Muscle of leg (tissue), 11 donors: Measurements from ENCODE around the gene AMIGO2. TPM values are rescaled to one million over a fixed set of nuclear protein-coding genes. Genes with fewer than 3 reads are reported as not detected.

Source experiments
- DNase-seq: peaks from one replicate; pipeline ENCODE4 v3.0.0; 2013
- H3K27ac ChIP-seq: one replicate; pipeline ENCODE4 v1.5.1; 2013; ENCODE audit warnings: mild to moderate bottlenecking, low read length, control low read depth
- H3K27me3 ChIP-seq: one replicate; pipeline ENCODE4 v1.6.1; 2013; ENCODE audit warnings: low read length; ENCODE audit not compliant: control insufficient read depth, insufficient read depth
- H3K36me3 ChIP-seq: one replicate; pipeline ENCODE4 v1.6.1; 2013; ENCODE audit warnings: low read length; ENCODE audit not compliant: control insufficient read depth, insufficient read depth
- H3K4me1 ChIP-seq: one replicate; pipeline ENCODE4 v1.6.1; 2013; ENCODE audit warnings: low read length; ENCODE audit not compliant: control insufficient read depth, insufficient read depth
- H3K4me3 ChIP-seq: one replicate; pipeline ENCODE4 v1.5.1; 2013; ENCODE audit warnings: low read length, control low read depth
- H3K9me3 ChIP-seq: replicated peaks from 2 replicates; pipeline ENCODE4 v1.6.1; 2013; ENCODE audit warnings: low read depth, low read length; ENCODE audit not compliant: control insufficient read depth
- WGBS: methylation state at CpG from one replicate; pipeline ENCODE4 v1.1.5; 2013; ENCODE audit warnings: missing lambda C conversion rate; ENCODE audit not compliant: insufficient coverage; 5-methylcytosine and 5-hydroxymethylcytosine counted together
- polyA plus RNA-seq, 8 donors: library from polyadenylated mRNA; unstranded; fragments of 120-200 nt; gene quantifications; one replicate each; pipeline versions ENCODE4 v1.2.1 to v1.2.3, GENCODE V29; 2013; ENCODE audit warnings: inconsistent platforms in 1 of 8, low replicate concordance in 1 of 8; ENCODE audit not compliant: insufficient read length in 8 of 8, insufficient read depth in 1 of 8
- total RNA-seq: library from RNA; stranded (reverse); fragments of 120-200 nt; gene quantifications from one replicate; pipeline ENCODE4 v1.2.4, GENCODE V29; 2013

AMIGO2 gene
- total and polyA plus RNA-seq, 9 donors = 1.3 to 3.5 (median 1.9) TPM

DNA sequence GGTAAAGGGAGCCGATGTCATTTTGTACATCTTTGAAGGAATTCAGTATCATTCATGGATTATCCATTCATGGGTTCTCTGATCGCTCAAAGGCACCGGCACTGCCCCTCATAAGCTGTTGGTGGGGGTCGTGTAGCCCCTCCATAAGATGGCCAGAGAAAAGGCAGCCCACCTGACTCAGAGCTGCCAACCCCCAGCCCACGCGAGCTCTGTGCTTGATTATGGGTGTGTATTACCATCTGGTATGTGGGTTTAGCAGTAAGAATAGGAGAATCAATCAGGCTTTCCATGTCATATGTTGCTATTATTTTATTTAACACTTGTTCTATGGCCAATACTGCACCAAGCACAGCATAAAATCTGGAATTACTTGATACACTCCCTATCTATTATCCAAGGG is 32.1 kb upstream of the AMIGO2 start:
- no peak overlapping the region for H3K27ac ChIP-seq
- H3K4me3 ChIP-seq = no peak overlapping the region
- no peaks in the 10 kb centered on the region for H3K9me3 ChIP-seq
- no peaks in the 10 kb centered on the region for H3K36me3 ChIP-seq
- no peaks in the 10 kb centered on the region for H3K27me3 ChIP-seq
- no peak for DNase-seq
- H3K4me1 ChIP-seq = no peaks in the 10 kb centered on the region
- WGBS = 83% methylated on average over 2 of the region's 6 CpGs

DNA sequence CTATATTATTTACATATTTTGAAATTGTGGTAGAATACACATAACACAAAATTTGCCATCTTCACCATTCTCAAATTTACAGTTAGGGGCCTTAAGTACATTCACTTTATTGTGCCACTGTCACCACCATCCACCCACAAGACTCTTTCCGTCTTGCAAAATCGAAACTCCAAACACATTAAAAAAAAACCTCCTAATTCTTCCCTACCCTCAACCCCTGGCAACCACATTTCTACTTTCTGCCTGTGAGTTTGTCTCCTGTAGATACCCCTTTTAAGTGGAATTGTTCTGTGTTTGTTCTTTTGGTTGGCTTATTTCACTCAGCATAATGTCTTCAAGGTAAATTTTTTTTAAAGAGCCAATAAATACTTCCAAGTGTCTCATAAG is 31.6 kb upstream of the AMIGO2 start:
- H3K36me3 ChIP-seq = no peaks in the 10 kb centered on the region
- no peaks in the 10 kb centered on the region for H3K27me3 ChIP-seq
- H3K9me3 ChIP-seq = no peaks in the 10 kb centered on the region
- no peak for DNase-seq
- no peak overlapping the region for H3K27ac ChIP-seq
- no peak overlapping the region for H3K4me3 ChIP-seq
- 100% methylated on average over 1 of the region's 2 CpGs for WGBS
- no peaks in the 10 kb centered on the region for H3K4me1 ChIP-seq

DNA sequence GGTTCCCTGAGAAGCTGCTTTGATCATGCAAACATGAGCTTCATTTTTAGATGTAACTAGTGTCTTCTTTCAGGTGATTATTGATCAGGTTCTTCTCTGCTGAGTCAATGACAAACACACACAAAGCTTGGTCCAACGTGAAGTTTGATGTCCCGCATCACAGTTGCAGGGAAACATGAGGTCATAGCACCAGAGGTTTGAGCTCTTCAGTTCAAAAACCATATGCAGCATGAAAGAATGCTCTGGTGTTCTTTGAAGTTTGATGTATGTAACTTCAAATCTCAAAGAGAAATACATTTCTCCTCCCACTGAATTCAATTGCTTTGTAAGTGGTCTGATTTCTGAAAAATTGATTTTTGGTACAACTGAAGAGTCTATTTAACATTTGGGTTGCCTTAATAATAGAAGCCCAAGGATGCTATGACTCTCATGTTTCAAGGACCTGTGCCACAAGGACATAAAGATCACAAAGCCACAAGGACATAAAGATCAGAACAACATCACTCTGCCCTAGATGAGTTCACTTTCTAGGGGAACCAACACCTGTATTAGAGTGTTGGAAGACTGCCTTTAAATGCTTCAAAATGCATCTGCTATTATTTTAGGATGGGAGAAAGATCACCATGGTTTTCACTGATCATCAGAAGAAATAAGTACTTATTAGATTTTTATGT is 31.1 kb upstream of the AMIGO2 start:
- Histone ChIP-seq H3K4me3 (no peak overlapping the region), H3K36me3 (no peaks in the 10 kb centered on the region), H3K27ac (no peak overlapping the region), H3K9me3 (no peaks in the 10 kb centered on the region), H3K27me3 (no peaks in the 10 kb centered on the region), H3K4me1 (no peaks in the 10 kb centered on the region)
- no peak for DNase-seq
- WGBS = no CpG with 5 or more reads among the region's 2 CpGs

DNA sequence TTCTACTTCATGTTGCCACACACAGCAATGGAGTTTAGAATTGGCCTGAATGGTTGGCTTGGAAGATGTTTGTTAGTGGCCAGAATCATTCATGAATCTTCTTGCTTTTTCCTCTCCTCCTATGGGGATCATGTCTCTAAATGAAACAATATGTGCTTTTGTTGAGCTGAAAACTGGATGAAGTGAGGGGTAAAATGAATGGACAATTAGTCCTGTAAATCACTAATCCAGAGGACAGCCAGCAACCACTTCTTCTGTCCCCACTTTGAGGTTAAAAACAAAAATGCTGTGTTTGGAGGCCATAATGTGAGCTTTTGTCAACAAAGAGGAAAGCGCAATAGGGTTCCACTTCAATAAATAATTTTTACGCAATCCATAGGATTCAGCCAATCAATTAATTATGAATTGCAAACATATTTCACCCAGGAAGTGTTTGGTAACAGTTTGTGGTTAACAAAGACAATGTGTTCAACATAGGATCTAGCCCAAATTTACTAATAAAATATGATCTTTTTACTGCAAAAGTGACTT is 30.3 kb upstream of the AMIGO2 start:
- WGBS = no CpG with 5 or more reads among the region's 2 CpGs
- Histone ChIP-seq H3K9me3 (no peaks in the 10 kb centered on the region), H3K36me3 (no peaks in the 10 kb centered on the region), H3K27me3 (no peaks in the 10 kb centered on the region), H3K4me3 (no peak overlapping the region), H3K4me1 (no peaks in the 10 kb centered on the region), H3K27ac (no peak overlapping the region)
- no peak for DNase-seq

DNA sequence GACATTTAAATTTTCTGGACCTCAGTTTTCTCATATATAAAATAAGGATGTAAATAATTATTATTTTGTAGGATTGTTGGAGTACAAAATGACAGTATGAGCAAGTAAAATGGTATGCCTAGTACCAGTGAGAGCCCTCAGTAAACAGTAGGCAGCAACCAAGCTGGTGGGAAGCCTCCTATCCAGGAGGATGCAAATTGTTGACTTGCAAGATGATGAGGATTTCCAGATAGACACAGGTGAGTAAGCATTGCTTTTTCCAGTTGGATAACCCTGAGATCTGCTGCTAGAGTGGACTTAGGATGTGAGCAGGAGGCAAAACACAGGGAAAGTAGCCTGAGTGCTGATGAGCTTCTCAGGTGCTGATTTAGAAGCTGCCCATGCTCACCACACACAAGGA is 28.2 kb upstream of the AMIGO2 start:
- H3K36me3 ChIP-seq = no peaks in the 10 kb centered on the region
- H3K27ac ChIP-seq = no peak overlapping the region
- no peaks in the 10 kb centered on the region for H3K27me3 ChIP-seq
- no peak overlapping the region for H3K4me3 ChIP-seq
- H3K4me1 ChIP-seq = no peaks in the 10 kb centered on the region
- no peaks in the 10 kb centered on the region for H3K9me3 ChIP-seq
- DNase-seq = no peak

DNA sequence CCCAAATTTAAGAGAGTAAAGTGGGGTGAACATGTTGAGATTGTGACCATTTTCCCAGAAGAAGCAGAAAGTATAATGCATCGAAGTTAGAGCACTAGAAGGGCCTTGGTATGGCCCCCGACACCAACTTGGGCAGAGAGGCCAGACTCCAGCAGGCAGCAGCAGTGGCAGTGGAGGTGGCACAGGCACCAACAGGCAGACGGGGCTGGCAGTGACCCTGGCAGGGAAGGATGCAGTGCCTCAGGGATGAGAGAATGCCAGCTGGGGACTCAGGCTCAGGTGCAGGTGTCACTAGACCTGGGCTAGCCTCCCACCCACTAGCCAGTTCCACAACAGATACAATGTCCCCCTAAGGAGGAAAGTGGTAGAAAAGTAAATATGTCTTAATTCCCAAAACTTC is 27.7 kb upstream of the AMIGO2 start:
- WGBS = 95% methylated on average over 2 of the region's 3 CpGs
- H3K4me3 ChIP-seq = no peak overlapping the region
- no peaks in the 10 kb centered on the region for H3K36me3 ChIP-seq
- no peaks in the 10 kb centered on the region for H3K4me1 ChIP-seq
- no peaks in the 10 kb centered on the region for H3K27me3 ChIP-seq
- no peak overlapping the region for H3K27ac ChIP-seq
- no peak for DNase-seq
- H3K9me3 ChIP-seq = no peaks in the 10 kb centered on the region

DNA sequence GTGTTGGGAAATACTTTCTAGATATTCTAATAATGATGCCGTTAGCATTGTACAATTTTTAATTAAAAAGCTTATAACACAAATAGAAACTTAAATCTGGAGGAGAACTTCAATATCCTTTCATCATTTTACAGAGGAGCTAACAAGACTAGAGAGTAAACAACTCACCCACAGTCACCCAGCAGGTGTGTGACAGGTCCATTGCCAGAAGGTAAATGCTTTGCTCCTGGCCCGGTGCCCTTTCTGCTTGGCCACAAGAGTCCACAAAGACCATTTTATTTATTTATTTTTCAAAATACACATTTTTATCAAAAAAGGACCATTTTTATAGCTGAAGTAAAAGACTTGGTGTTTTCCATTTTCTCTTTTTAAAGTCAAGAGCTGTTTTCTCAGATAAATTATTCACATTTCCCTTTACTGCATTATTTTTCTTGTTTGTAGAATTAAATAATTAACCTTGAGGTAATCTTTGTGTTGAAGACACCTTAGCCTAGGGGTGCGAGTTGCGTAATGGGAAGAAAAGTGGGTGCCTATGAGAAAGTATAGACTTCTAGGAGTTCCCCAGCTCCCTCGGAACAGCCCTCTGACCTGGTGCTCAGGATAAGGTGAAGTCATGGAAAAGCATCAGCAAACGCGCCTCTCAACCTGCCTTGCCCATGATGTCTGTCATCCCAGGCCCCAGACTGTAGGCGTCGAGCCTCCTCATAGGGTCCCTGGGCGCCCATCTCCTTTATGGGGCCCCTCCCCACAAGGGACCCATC is 26.3 kb upstream of the AMIGO2 start:
- no peaks in the 10 kb centered on the region for H3K36me3 ChIP-seq
- no peaks in the 10 kb centered on the region for H3K4me1 ChIP-seq
- H3K4me3 ChIP-seq = no peak overlapping the region
- H3K27ac ChIP-seq = no peak overlapping the region
- no peak for DNase-seq
- 95% methylated on average over 7 of the region's 10 CpGs for WGBS
- H3K9me3 ChIP-seq = no peaks in the 10 kb centered on the region
- no peaks in the 10 kb centered on the region for H3K27me3 ChIP-seq

DNA sequence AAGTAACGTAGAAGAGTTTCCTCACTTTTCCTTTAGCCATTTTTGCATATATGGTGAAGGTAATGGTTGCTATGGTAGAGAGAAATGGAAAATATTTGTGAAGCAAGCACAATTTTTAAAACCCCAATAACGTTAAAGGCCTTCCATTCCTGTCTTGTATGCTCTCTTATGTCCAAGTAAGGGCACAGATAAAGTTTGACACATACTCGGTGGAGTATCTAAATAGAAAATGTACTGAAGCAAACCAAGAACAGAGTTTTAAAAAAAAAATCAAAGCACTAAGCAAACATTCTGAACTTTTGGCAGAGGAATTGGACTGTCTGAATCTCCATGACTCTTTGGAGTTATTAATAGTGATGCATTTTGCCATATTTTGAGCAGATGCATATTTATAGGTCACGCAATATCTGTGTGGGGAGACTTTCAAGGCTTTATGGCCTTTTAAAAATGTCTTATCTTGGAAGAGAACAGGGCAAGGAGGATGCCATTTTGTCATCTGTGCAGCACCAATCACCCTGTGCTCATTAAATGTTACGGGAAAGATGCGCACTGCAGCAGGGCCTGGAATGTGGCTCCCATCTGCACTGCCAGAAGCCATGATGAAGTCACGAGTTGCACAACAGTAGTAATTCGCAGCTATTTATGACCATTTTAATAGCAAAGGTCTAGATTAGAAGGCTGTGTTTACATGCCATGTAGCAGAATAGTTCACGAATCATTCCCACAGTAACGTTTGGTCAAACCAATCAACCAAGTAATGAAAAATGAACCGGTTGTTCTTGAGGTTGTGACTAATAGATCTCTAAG is 23.3 kb upstream of the AMIGO2 start:
- Histone ChIP-seq H3K27ac (no peak overlapping the region), H3K36me3 (no peaks in the 10 kb centered on the region), H3K4me3 (no peak overlapping the region), H3K9me3 (no peaks in the 10 kb centered on the region), H3K4me1 (no peaks in the 10 kb centered on the region), H3K27me3 (no peaks in the 10 kb centered on the region)
- DNase-seq = no peak
- WGBS = 90% methylated on average over 3 of the region's 11 CpGs

DNA sequence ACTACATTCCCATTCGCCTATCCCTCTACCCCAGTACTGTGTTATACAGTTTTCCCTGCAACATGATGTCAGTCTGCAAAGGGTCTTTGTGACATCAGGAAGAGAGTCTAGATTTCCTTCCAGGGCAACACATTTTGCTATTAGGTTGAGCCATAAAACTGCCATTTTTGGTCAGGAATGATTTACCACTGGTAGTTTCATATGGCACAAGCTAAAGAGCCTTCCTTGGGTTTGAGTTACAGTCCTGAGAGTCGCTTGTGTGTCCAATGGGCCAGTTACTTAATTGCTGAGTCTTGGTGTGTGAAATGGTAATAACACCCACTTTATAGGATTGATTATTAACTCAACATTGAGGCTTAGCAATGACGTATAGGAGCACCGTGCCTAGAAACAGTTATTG is 22.6 kb upstream of the AMIGO2 start:
- no peaks in the 10 kb centered on the region for H3K4me1 ChIP-seq
- H3K36me3 ChIP-seq = no peaks in the 10 kb centered on the region
- H3K27me3 ChIP-seq = no peaks in the 10 kb centered on the region
- H3K9me3 ChIP-seq = no peaks in the 10 kb centered on the region
- no peak overlapping the region for H3K4me3 ChIP-seq
- no peak for DNase-seq
- no peak overlapping the region for H3K27ac ChIP-seq
- no CpG with 5 or more reads among the region's 4 CpGs for WGBS

DNA sequence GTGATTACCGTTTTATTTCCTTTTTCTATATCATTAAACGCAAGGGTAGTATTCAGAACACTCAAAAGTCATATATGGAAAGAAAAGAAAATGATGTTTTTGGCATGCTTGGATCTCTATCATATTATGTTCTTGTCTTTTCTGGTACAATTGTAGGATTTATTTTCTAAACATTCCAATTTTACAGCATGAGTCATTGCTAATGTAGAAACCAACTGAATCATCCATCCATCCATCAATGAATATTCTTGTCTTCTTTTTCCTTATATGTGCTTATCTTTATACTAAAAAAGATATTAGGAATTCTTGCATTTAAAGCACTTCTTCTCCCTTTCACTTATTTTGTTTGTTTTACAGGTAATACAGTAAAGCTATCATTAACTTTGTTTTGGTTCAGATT is 20.4 kb upstream of the AMIGO2 start:
- no CpG with 5 or more reads among the region's 2 CpGs for WGBS
- Histone ChIP-seq H3K36me3 (no peaks in the 10 kb centered on the region), H3K9me3 (no peaks in the 10 kb centered on the region), H3K27ac (no peak overlapping the region), H3K4me3 (no peak overlapping the region), H3K27me3 (no peaks in the 10 kb centered on the region), H3K4me1 (no peaks in the 10 kb centered on the region)
- DNase-seq = no peak
